Gastroesophageal sphincter (tissue), 4 donors: Measurements from ENCODE around the gene ATP10A. TPM values are rescaled to one million over a fixed set of nuclear protein-coding genes. Genes with fewer than 3 reads are reported as not detected.
"Not testable (repeated sequence)": the region's sequence is repeated elsewhere in the genome, so short reads cannot be mapped to it uniquely, and the experiment has no call there.

ENCODE experiments used
- ATAC-seq: fragments of 150-250 bp; one replicate; pipeline ENCODE4 v1.9.1; 2016; ENCODE audit warnings: mild to moderate bottlenecking, moderate library complexity
- H3K27ac ChIP-seq, 4 donors: fragments of 200-600 bp; sonication (generic) in 3 of 4; 1 replicate in 3 of 4; 2 replicates in 1 of 4; pipeline ENCODE4 v1.5.1; 2016 to 2019
- H3K27me3 ChIP-seq: fragments of 200-600 bp; sonication (generic); one replicate; pipeline ENCODE4 v1.5.1; 2019
- H3K36me3 ChIP-seq, 2 donors: fragments of 200-600 bp; sonication (generic); one replicate each; pipeline ENCODE4 v1.5.1; 2019; ENCODE audit warnings: control low read depth in 1 of 2
- H3K4me1 ChIP-seq, 3 donors: fragments of 200-600 bp; sonication (generic); 1 replicate in 2 of 3; 2 replicates in 1 of 3; pipeline ENCODE4 v1.5.1; 2016 to 2019; ENCODE audit warnings: control low read depth in 2 of 3
- H3K4me3 ChIP-seq, 2 donors: fragments of 200-600 bp; sonication (generic); one replicate each; pipeline ENCODE4 v1.5.1; 2019; ENCODE audit warnings: mild to moderate bottlenecking in 1 of 2, moderate library complexity in 1 of 2
- H3K9me3 ChIP-seq, 3 donors: fragments of 200-600 bp; sonication (generic); one replicate each; pipeline ENCODE4 v1.5.1; 2017 to 2019; ENCODE audit warnings: control low read depth in 2 of 3
- EP300 ChIP-seq: sonication (generic); formaldehyde crosslinking; IDR thresholded peaks from one replicate; pipeline ENCODE4 v1.6.1; 2017; ENCODE audit warnings: antibody characterized with exemption, mild to moderate bottlenecking
- POLR2A ChIP-seq, 2 donors: fragments of 450-650 bp; IDR thresholded peaks; one replicate each; pipeline ENCODE4 v1.6.1; 2017; ENCODE audit warnings: antibody characterized with exemption in 2 of 2, mild to moderate bottlenecking in 2 of 2, moderate library complexity in 1 of 2
- POLR2AphosphoS5 ChIP-seq: sonication (generic); formaldehyde crosslinking; IDR thresholded peaks from one replicate; pipeline ENCODE4 v1.6.1; 2017; ENCODE audit warnings: antibody characterized with exemption
- WGBS, 2 donors: methylation state at CpG; one replicate each; pipeline ENCODE4 v1.1.5; 2018; ENCODE audit warnings: low coverage in 1 of 2; 5-methylcytosine and 5-hydroxymethylcytosine counted together
- total RNA-seq, 4 donors: library from RNA; depleted of rRNA; stranded (reverse); fragments of >200 nt; gene quantifications; one replicate each; pipeline ENCODE4 v1.1.0, GENCODE V29; 2016
- TF ChIP-seq, protein P1 (sequence below), 4 experiments: fragments of 200-600 bp in 2 of 4; fragments of 450-650 bp in 2 of 4; sonication (generic) in 1 of 4; IDR thresholded peaks; one replicate each; pipeline ENCODE4 v1.5.1; 2017 to 2019; ENCODE audit warnings: antibody characterized with exemption in 4 of 4, mild to moderate bottlenecking in 2 of 4, moderate library complexity in 2 of 4

The ATP10A gene
- total RNA-seq, 4 donors from 2014 or later: 22.9 to 41.8 (median 24.6) TPM

GRCh38 chr15:25886498-25887140 lies 23.5 kb upstream of the ATP10A start:
- Histone ChIP-seq H3K4me1 (peaks cover 5 to 33% (median 5%) of the 10 kb centered on the region in 3 donors), H3K27me3 (no peaks in the 10 kb centered on the region), H3K27ac (peak overlapping the region in 2 of 4 donors; percentile 30 to 63), H3K36me3 (no peaks in the 10 kb centered on the region), H3K4me3 (no peak overlapping the region), H3K9me3 (no peaks in the 10 kb centered on the region)
- peak; percentile 72 for TF ChIP-seq POLR2AphosphoS5
- no peak for TF ChIP-seq EP300
- ATAC-seq: peak; percentile 58
- 18 to 57% methylated on average over 3 to 6 of the region's 7 CpGs for WGBS, 2 donors

DNA sequence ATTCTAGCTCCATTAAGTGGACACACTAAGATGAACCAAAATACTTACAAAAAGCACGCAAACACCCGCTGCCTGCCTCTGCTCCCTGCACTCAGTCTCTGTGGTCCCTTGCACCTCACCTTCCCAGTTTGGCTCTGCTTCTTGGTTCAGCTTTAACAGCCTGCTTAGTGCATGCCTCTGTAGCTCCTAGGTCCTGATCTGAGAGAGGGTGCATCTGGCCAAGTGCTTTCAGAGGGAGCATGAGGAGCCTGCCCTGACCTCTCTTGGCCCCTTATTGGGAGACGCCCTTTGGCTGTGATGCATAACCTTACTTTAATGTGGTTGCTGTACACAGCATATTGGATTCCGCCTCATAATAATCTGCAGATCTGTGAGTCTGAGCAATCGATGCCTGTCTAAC lies 21.2 kb upstream of the ATP10A start:
- no peaks in the 10 kb centered on the region for H3K9me3 ChIP-seq
- ATAC-seq: no peak
- WGBS, 2 donors: 46 to 73% methylated on average over 3 to 5 of the region's 5 CpGs
- TF ChIP-seq POLR2A (IDR thresholded peaks at IDR 0.05) (no peak), EP300 (no peak), POLR2AphosphoS5 (no peak)
- TF ChIP-seq, protein P1, sequence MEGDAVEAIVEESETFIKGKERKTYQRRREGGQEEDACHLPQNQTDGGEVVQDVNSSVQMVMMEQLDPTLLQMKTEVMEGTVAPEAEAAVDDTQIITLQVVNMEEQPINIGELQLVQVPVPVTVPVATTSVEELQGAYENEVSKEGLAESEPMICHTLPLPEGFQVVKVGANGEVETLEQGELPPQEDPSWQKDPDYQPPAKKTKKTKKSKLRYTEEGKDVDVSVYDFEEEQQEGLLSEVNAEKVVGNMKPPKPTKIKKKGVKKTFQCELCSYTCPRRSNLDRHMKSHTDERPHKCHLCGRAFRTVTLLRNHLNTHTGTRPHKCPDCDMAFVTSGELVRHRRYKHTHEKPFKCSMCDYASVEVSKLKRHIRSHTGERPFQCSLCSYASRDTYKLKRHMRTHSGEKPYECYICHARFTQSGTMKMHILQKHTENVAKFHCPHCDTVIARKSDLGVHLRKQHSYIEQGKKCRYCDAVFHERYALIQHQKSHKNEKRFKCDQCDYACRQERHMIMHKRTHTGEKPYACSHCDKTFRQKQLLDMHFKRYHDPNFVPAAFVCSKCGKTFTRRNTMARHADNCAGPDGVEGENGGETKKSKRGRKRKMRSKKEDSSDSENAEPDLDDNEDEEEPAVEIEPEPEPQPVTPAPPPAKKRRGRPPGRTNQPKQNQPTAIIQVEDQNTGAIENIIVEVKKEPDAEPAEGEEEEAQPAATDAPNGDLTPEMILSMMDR (IDR thresholded peaks at IDR 0.05): no peak
- H3K36me3 ChIP-seq: no peaks in the 10 kb centered on the region
- H3K4me3 ChIP-seq: no peak overlapping the region
- no peaks in the 10 kb centered on the region for H3K27me3 ChIP-seq
- peak overlapping the region in 2 of 4 donors; percentile 35 to 44 for H3K27ac ChIP-seq
- H3K4me1 ChIP-seq: peaks cover 2 to 15% (median 5%) of the 10 kb centered on the region in 3 donors

DNA sequence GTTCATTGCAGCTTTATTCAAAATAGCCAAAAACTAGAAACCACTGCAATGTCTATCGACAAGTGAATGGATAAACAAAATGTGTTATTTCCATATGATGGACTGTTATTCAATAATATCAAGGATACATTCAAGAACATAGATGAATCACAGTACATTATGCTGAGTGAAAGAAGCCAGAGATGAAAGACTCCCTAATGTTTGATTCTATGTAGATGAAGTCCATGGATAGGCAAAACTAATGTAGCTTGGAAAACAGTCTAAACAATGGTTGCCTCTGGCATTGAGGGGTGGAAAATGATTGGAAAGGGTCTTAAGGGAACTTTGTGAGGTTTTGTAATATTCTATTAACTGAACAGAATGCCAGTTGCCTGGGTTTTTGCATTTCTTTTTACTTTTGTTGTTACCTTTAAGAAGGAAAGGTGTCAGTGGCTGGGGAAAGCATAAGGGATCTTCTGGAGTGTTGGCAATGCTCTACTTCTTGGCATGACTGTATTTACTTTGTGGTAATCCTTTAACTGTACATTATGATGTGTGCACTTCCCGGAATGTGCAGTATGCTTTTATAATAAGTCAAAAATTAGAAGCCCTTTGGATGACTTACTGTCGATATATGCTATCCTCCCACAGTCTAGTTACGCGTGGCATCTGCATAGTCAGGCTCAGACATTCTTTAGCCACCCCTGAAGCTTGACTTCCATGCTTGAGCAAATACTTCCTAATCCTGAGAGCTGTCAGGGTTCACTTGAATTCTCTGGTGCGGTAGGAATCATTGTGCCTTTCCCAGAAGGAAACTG lies 20.5 kb upstream of the ATP10A start:
- H3K4me1 ChIP-seq: peaks cover 2 to 15% (median 5%) of the 10 kb centered on the region in 3 donors
- no peaks in the 10 kb centered on the region for H3K9me3 ChIP-seq
- peak overlapping the region in 2 of 4 donors; percentile 35 to 44 for H3K27ac ChIP-seq
- ATAC-seq: peak; percentile 37
- WGBS, 2 donors: 32 to 62% methylated on average over 3 to 6 of the region's 6 CpGs
- no peaks in the 10 kb centered on the region for H3K27me3 ChIP-seq
- no peaks in the 10 kb centered on the region for H3K36me3 ChIP-seq
- no peak overlapping the region for H3K4me3 ChIP-seq
- TF ChIP-seq POLR2A (IDR thresholded peaks at IDR 0.05) (no peak), EP300 (no peak)
- TF ChIP-seq, protein P1 (IDR thresholded peaks at IDR 0.05): no peak

DNA sequence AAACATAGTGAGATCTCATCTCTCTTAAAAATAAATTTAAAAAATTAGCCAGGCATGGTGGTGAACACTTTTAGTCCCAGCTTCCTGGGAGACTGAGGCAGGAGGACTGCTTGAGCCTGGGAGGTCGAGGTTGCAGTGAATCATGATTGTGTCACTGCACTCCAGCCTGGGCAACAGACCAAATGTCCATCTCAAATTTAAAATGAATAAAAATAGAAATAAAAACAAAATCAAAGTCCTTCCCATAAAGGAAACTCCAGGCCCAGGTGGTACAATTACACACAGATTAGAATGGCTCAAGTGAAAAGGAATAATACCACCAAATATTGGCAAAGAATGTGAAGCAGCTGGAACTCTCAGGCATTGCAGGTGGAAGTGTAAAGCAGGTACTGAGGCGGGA lies 19.3 kb upstream of the ATP10A start:
- Histone ChIP-seq H3K4me3 (no peak overlapping the region), H3K9me3 (no peaks in the 10 kb centered on the region), H3K4me1 (peaks cover 2 to 15% (median 5%) of the 10 kb centered on the region in 3 donors), H3K36me3 (no peaks in the 10 kb centered on the region), H3K27ac (no peak overlapping the region), H3K27me3 (no peaks in the 10 kb centered on the region)
- WGBS, 2 donors: 64 to 70% methylated on average over 2 of the region's 2 CpGs
- TF ChIP-seq POLR2AphosphoS5 (no peak), EP300 (no peak), POLR2A (IDR thresholded peaks at IDR 0.05) (no peak)
- TF ChIP-seq, protein P1 (IDR thresholded peaks at IDR 0.05): no peak
- ATAC-seq: no peak

DNA sequence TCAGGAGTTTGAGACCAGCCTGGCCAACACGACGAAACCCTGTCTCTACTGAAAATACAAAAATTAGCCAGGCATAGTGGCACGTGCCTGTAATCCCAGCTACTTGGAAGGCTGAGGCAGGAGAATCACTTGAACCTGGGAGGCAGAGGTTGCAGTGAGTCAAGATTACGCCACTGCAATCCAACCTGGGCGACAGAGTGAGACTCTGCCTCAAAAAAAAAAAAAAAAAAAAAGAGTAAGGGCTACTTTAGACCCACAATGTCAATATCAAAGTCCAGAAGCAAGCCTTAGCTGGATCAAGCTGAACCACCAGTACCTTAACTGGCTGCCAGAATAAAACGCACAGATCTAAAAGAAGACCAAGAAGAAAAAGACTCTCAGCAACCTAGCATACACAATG lies 17.8 kb upstream of the ATP10A start:
- not testable (repeated sequence) for H3K4me3 ChIP-seq, ATAC-seq, H3K27me3 ChIP-seq, H3K36me3 ChIP-seq, H3K9me3 ChIP-seq, H3K27ac ChIP-seq
- peaks cover 0 to 14% (median 5%) of the 10 kb centered on the region in 3 donors for H3K4me1 ChIP-seq
- 85% methylated on average over 4 of the region's 6 CpGs; no CpG with 5 or more reads in 1 of the 2 donors for WGBS, 2 donors
